IMR-90 (cell line): Measurements from ENCODE around the gene TP53AIP1. TPM values are rescaled to one million over a fixed set of nuclear protein-coding genes. Genes with fewer than 3 reads are reported as not detected.

Source experiments
- ATAC-seq: fragments of 200-7000 bp; cut with Tn5 transposase; 2 replicates; pipeline ENCODE4 v1.9.1; 2020; ENCODE audit warnings: low read depth, mild to moderate bottlenecking, moderate library complexity
- BruUV-seq: library from RNA; stranded (reverse); fragments of 400-500 nt; replicated peaks from 2 replicates; lab custom pipeline; 2021; lab: Mats Ljungman, UMichigan
- CTCF ChIA-PET: fragments of 300-600 bp; formaldehyde crosslinking; extraction: SDS; loops from one replicate; lab custom pipeline; 2021; ENCODE audit warnings: antibody characterized with exemption; lab: Yijun Ruan, JAX
- POLR2A ChIA-PET: fragments of 300-600 bp; sonication (Branson Sonifier 250); formaldehyde crosslinking; loops from one replicate; lab custom pipeline; 2022; ENCODE audit warnings: antibody characterized with exemption; ENCODE audit not compliant: unreplicated experiment; lab: Charles Lee
- DNase-seq: peaks from one replicate; pipeline ENCODE4 v3.0.0; 2013
- H2AFZ ChIP-seq: replicated peaks from 2 replicates; pipeline ENCODE3; 2013; ENCODE audit warnings: low read length, mild to moderate bottlenecking; ENCODE audit not compliant: poor library complexity
- H2AK5ac ChIP-seq: 2 replicates; pipeline ENCODE4 v1.6.1; 2013; ENCODE audit warnings: low read depth, low read length, inconsistent platforms
- H2AK9ac ChIP-seq: replicated peaks from 2 replicates; pipeline ENCODE3; 2013; ENCODE audit warnings: mild to moderate bottlenecking, low read depth, low read length, moderate library complexity; ENCODE audit not compliant: poor library complexity
- H2BK120ac ChIP-seq: 2 replicates; pipeline ENCODE4 v1.6.1; 2013; ENCODE audit warnings: low read depth, low read length, inconsistent platforms
- H2BK15ac ChIP-seq: 3 replicates; pipeline ENCODE4 v1.6.1; 2013; ENCODE audit warnings: low read depth, low read length, inconsistent platforms
- H2BK20ac ChIP-seq: 2 replicates; pipeline ENCODE4 v1.6.1; 2013; ENCODE audit warnings: low read depth, mild to moderate bottlenecking, inconsistent platforms, low read length, moderate library complexity
- H2BK5ac ChIP-seq: 2 replicates; pipeline ENCODE4 v1.6.1; 2013; ENCODE audit warnings: mild to moderate bottlenecking, low read depth, low read length, inconsistent platforms; ENCODE audit not compliant: poor library complexity, severe bottlenecking
- H3K14ac ChIP-seq: replicated peaks from 2 replicates; pipeline ENCODE4 v1.6.1; 2013; ENCODE audit warnings: low read depth, low read length, inconsistent platforms
- H3K18ac ChIP-seq: 2 replicates; pipeline ENCODE4 v1.6.1; 2013; ENCODE audit warnings: low read depth, low read length, control low read depth
- H3K23ac ChIP-seq: 2 replicates; pipeline ENCODE4 v1.6.1; 2013; ENCODE audit warnings: low read depth, low read length, inconsistent platforms
- H3K27ac ChIP-seq: 2 replicates; pipeline ENCODE4 v1.5.1; 2013; ENCODE audit warnings: mild to moderate bottlenecking, control low read depth, low read length; ENCODE audit not compliant: insufficient read depth
- H3K27me3 ChIP-seq: 2 replicates; pipeline ENCODE4 v1.6.1; 2013; ENCODE audit warnings: low read length; ENCODE audit not compliant: control insufficient read depth, insufficient read depth
- H3K36me3 ChIP-seq: 2 replicates; pipeline ENCODE4 v1.6.1; 2013; ENCODE audit warnings: low read length, mixed read lengths; ENCODE audit not compliant: control insufficient read depth, insufficient read depth
- H3K4ac ChIP-seq: 2 replicates; pipeline ENCODE4 v1.6.1; 2013; ENCODE audit warnings: low read depth, low read length, inconsistent platforms
- H3K4me1 ChIP-seq: 2 replicates; pipeline ENCODE4 v1.6.1; 2013; ENCODE audit warnings: low read length, mixed read lengths; ENCODE audit not compliant: control insufficient read depth, insufficient read depth
- H3K4me2 ChIP-seq: 2 replicates; pipeline ENCODE4 v1.6.1; 2013; ENCODE audit warnings: low read depth, mild to moderate bottlenecking, control low read depth, low read length, moderate library complexity
- H3K4me3 ChIP-seq: 2 replicates; pipeline ENCODE4 v1.5.1; 2013; ENCODE audit warnings: low read depth, mild to moderate bottlenecking, control low read depth, low read length, moderate library complexity; ENCODE audit not compliant: insufficient read depth
- H3K56ac ChIP-seq: 2 replicates; pipeline ENCODE4 v1.6.1; 2013; ENCODE audit warnings: low read length, inconsistent platforms; ENCODE audit not compliant: insufficient read depth; ENCODE audit errors: extremely low read depth
- H3K79me1 ChIP-seq, 2 experiments: 2 replicates each; pipeline ENCODE4 v1.6.1; 2013; ENCODE audit warnings: low read length in 2 of 2, inconsistent platforms in 1 of 2, low read depth in 1 of 2
- H3K9ac ChIP-seq: 2 replicates; pipeline ENCODE4 v1.6.1; 2013; ENCODE audit warnings: low read depth, low read length, control low read depth
- H3K9me1 ChIP-seq: 2 replicates; pipeline ENCODE4 v1.6.1; 2013; ENCODE audit warnings: low read length, inconsistent platforms; ENCODE audit not compliant: insufficient read depth
- H3K9me3 ChIP-seq: 2 replicates; pipeline ENCODE4 v1.6.1; 2013; ENCODE audit warnings: low read length; ENCODE audit not compliant: control insufficient read depth, insufficient read depth
- H4K20me1 ChIP-seq: 2 replicates; pipeline ENCODE4 v1.6.1; 2013; ENCODE audit warnings: low read length, inconsistent platforms; ENCODE audit not compliant: insufficient read depth
- H4K5ac ChIP-seq: 2 replicates; pipeline ENCODE4 v1.6.1; 2013; ENCODE audit warnings: mild to moderate bottlenecking, low read depth, low read length, control low read depth
- H4K8ac ChIP-seq, 2 experiments: 2 replicates each; pipeline ENCODE4 v1.6.1; 2013; ENCODE audit warnings: low read depth in 2 of 2, low read length in 2 of 2, control low read depth in 1 of 2, inconsistent platforms in 1 of 2
- H4K91ac ChIP-seq: 2 replicates; pipeline ENCODE4 v1.6.1; 2013; ENCODE audit warnings: low read depth, low read length, inconsistent platforms; ENCODE audit not compliant: insufficient read depth
- BHLHE40 ChIP-seq: fragments of 150-350 bp; IDR thresholded peaks from 2 replicates; pipeline ENCODE4 v1.6.1; 2016; ENCODE audit warnings: mild to moderate bottlenecking, low read depth, low read length
- CEBPB ChIP-seq: IDR thresholded peaks from 2 replicates; pipeline ENCODE4 v1.6.1; 2012; ENCODE audit warnings: low read depth, low read length, improper control_type of control experiment
- CHD1 ChIP-seq: IDR thresholded peaks from 2 replicates; pipeline ENCODE4 v1.6.1; 2012; ENCODE audit warnings: low read depth, low read length, improper control_type of control experiment
- CTCF ChIP-seq: conservative IDR thresholded peaks from 2 replicates; pipeline ENCODE4 v1.5.1; 2012; ENCODE audit warnings: mild to moderate bottlenecking, low read depth, low read length, improper control_type of control experiment
- ELK1 ChIP-seq: fragments of 150-350 bp; IDR thresholded peaks from 2 replicates; pipeline ENCODE4 v1.6.1; 2016; ENCODE audit warnings: low read depth, mild to moderate bottlenecking, low read length, moderate library complexity, borderline replicate concordance
- FOS ChIP-seq: fragments of 150-350 bp; IDR thresholded peaks from 2 replicates; pipeline ENCODE4 v1.6.1; 2016; ENCODE audit warnings: low read depth, low read length
- MAFK ChIP-seq: IDR thresholded peaks from 2 replicates; pipeline ENCODE4 v1.6.1; 2012; ENCODE audit warnings: low read depth, low read length, improper control_type of control experiment
- MAZ ChIP-seq: IDR thresholded peaks from 2 replicates; pipeline ENCODE4 v1.6.1; 2012; ENCODE audit warnings: low read depth, mild to moderate bottlenecking, low read length, improper control_type of control experiment, moderate library complexity, borderline replicate concordance
- NFE2L2 ChIP-seq: fragments of 150-350 bp; IDR thresholded peaks from 2 replicates; pipeline ENCODE4 v1.6.1; 2016; ENCODE audit warnings: low read depth, mild to moderate bottlenecking, low read length
- POLR2A ChIP-seq: IDR thresholded peaks from 2 replicates; pipeline ENCODE4 v1.6.1; 2012; ENCODE audit warnings: mild to moderate bottlenecking, low read depth, low read length
- RAD21 ChIP-seq: IDR thresholded peaks from 2 replicates; pipeline ENCODE4 v1.6.1; 2012; ENCODE audit warnings: low read length, improper control_type of control experiment
- RCOR1 ChIP-seq: IDR thresholded peaks from 2 replicates; pipeline ENCODE4 v1.6.1; 2012; ENCODE audit warnings: mild to moderate bottlenecking, low read length, improper control_type of control experiment; ENCODE audit not compliant: insufficient replicate concordance
- SMC3 ChIP-seq: fragments of 150-350 bp; IDR thresholded peaks from 2 replicates; pipeline ENCODE4 v1.6.1; 2016; ENCODE audit warnings: low read depth, mild to moderate bottlenecking, antibody characterized with exemption, low read length, moderate library complexity
- WGBS, 2 experiments: methylation state at CpG; one replicate each; pipeline versions ENCODE4 v1.1.5 to v1.1.7; 2013; ENCODE audit warnings: missing lambda C conversion rate in 2 of 2; ENCODE audit not compliant: insufficient read length in 1 of 2; ENCODE audit errors: extremely low coverage in 2 of 2; 5-methylcytosine and 5-hydroxymethylcytosine counted together
- dilution Hi-C: fragments of 300-500 bp; cut with HindIII; formaldehyde crosslinking; loops from one replicate; pipeline ENCODE4 v1.14.3; 2018; ENCODE audit warnings: low sequenced_read_pairs; ENCODE audit not compliant: unreplicated experiment
- in situ Hi-C: fragments of 300-500 bp; cut with MboI; formaldehyde crosslinking; loops from 3 replicates; pipeline ENCODE4 v1.14.3; 2019; ENCODE audit warnings: low sequenced_read_pairs, inconsistent platforms, mixed read lengths
- intact Hi-C: fragments of 100-400 bp; cut with micrococcal nuclease; formaldehyde crosslinking; loops from 2 replicates; pipeline ENCODE4 v1.10.0; 2022
- polyA plus RNA-seq, 3 experiments: library from polyadenylated mRNA; depleted of rRNA; stranded (reverse); fragments of >200 nt; gene quantifications; 2 replicates each; pipeline ENCODE4 v1.2.3, GENCODE V29; 2012; ENCODE audit warnings: low replicate concordance in 1 of 3
- total RNA-seq: library from RNA; depleted of rRNA; stranded (reverse); fragments of >200 nt; gene quantifications from 2 replicates; pipeline ENCODE4 v1.2.3, GENCODE V29; 2012
- TF ChIP-seq, protein P1 (sequence below): fragments of 150-350 bp; IDR thresholded peaks from 2 replicates; pipeline ENCODE4 v1.6.1; 2017; ENCODE audit warnings: mild to moderate bottlenecking, antibody characterized with exemption, low read length, low read depth

Gene TP53AIP1
- total and polyA plus RNA-seq, 2 of the 4 experiments (the other 2 are of a cell fraction): not detected

- in situ Hi-C loops: no loop called here
- Histone ChIP-seq H3K27me3 (peaks cover 21% of the 10 kb centered on the region), H3K4ac (no peak overlapping the region), H3K9ac (no peak overlapping the region), H2BK15ac (no peak overlapping the region), H3K18ac (no peak overlapping the region), H3K36me3 (no peaks in the 10 kb centered on the region), H3K23ac (no peak overlapping the region), H4K91ac (no peak overlapping the region), H2AFZ (no peak overlapping the region), H3K14ac (no peak overlapping the region), H2AK5ac (no peak overlapping the region), H4K5ac (no peak overlapping the region), H2BK20ac (no peak overlapping the region), H3K4me1 (peaks cover 3% of the 10 kb centered on the region; the same call in 1 of the 2 replicates), H2BK120ac (no peak overlapping the region), H2BK5ac (no peak overlapping the region), H3K4me3 (no peak overlapping the region), H3K9me3 (no peaks in the 10 kb centered on the region), H3K56ac (no peak overlapping the region), H4K8ac (no peak overlapping the region), H3K9me1 (no peaks in the 10 kb centered on the region), H2AK9ac (no peak overlapping the region), H3K4me2 (no peak overlapping the region), H4K20me1 (no peaks in the 10 kb centered on the region), H3K27ac (no peak overlapping the region), H3K79me1 (no peaks in the 10 kb centered on the region)
- WGBS, 2 experiments: 86% methylated on average over 2 of the region's 7 CpGs; no CpG with 5 or more reads in 1 of the 2 experiments
- ChIA-PET POLR2A (no interaction called here), CTCF (no interaction called here)
- DNase-seq (no peak), ATAC-seq (no peak)
- dilution Hi-C loops: no loop called here
- BruUV-seq: no TSS peak
- intact Hi-C loops: no loop called here
- no peak for TF ChIP-seq CEBPB
- no peak for TF ChIP-seq FOS
- TF ChIP-seq RCOR1: no peak
- TF ChIP-seq, protein P1, sequence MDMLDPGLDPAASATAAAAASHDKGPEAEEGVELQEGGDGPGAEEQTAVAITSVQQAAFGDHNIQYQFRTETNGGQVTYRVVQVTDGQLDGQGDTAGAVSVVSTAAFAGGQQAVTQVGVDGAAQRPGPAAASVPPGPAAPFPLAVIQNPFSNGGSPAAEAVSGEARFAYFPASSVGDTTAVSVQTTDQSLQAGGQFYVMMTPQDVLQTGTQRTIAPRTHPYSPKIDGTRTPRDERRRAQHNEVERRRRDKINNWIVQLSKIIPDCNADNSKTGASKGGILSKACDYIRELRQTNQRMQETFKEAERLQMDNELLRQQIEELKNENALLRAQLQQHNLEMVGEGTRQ: no peak
- TF ChIP-seq NFE2L2: no peak
- no peak for TF ChIP-seq MAFK
- TF ChIP-seq POLR2A: no peak
- TF ChIP-seq RAD21: no peak
- no peak for TF ChIP-seq CTCF
- no peak for TF ChIP-seq BHLHE40
- no peak for TF ChIP-seq CHD1
- no peak for TF ChIP-seq SMC3
- no peak for TF ChIP-seq ELK1
- no peak for TF ChIP-seq MAZ
Observed at GRCh38 chr11:128933481-128934178, 9.0 kb downstream of the TP53AIP1 start.
